Stimulated activated CD4-positive, alpha-beta T cell treated with anti-CD3 and anti-CD28 coated beads, Interleukin-2, amount 100 ng/mL, for 24 hours (primary cell): ENCODE data around the gene NAV1.
"Not testable (repeated sequence)": the region's sequence is repeated elsewhere in the genome, so short reads cannot be mapped to it uniquely, and the experiment has no call there.

Experiments used
- DNase-seq, 2 donors: peaks; one replicate each; pipeline ENCODE4 v3.0.0-alpha.2; 2020

The NAV1 gene

DNA sequence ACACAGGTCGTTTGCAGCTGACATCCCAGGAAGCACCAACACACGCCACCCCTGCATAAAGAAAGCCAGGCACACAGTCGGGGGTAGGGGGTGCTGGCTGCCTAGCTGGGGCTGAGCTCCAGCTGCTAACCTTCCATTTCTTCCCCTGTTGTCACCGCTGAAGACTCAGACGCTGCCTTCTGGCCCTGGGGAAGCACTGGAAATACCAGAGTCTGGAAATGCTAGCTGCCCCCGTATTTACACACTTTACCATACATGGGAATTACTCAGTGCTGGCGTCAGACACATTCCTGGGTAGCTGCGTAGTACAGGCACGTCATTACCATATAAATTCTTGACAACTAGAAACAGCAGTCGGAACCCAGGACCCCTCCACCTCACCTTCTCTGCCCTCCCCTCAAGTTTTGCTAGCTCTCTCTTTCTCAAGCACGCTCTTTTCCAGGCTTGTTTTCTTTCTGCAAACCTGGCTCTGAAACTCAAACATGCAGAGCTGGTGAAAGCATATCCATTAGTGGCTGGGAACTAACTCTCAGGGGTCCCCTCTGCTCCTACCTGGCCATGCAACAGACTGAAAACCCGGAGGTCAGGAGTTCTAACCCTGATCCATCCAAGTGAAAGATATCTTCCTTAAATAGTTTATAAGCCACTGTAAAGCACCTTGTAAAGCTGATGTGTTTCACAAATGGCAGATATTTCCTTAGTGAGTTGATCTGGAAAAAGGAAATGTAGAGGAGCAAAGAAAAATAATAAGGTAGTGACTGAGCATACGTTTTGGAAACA lies 35.3 kb upstream of the NAV1 start:
- no peak for DNase-seq

GRCh38 chr1:201504179-201504631 lies 34.7 kb upstream of the NAV1 start:
- DNase-seq: no peak

GRCh38 chr1:201504799-201505502 lies 34.0 kb upstream of the NAV1 start:
- no peak for DNase-seq

GRCh38 chr1:201505503-201505890 lies 33.4 kb upstream of the NAV1 start:
- no peak for DNase-seq

GRCh38 chr1:201506092-201506491 lies 32.8 kb upstream of the NAV1 start:
- DNase-seq: no peak

DNA sequence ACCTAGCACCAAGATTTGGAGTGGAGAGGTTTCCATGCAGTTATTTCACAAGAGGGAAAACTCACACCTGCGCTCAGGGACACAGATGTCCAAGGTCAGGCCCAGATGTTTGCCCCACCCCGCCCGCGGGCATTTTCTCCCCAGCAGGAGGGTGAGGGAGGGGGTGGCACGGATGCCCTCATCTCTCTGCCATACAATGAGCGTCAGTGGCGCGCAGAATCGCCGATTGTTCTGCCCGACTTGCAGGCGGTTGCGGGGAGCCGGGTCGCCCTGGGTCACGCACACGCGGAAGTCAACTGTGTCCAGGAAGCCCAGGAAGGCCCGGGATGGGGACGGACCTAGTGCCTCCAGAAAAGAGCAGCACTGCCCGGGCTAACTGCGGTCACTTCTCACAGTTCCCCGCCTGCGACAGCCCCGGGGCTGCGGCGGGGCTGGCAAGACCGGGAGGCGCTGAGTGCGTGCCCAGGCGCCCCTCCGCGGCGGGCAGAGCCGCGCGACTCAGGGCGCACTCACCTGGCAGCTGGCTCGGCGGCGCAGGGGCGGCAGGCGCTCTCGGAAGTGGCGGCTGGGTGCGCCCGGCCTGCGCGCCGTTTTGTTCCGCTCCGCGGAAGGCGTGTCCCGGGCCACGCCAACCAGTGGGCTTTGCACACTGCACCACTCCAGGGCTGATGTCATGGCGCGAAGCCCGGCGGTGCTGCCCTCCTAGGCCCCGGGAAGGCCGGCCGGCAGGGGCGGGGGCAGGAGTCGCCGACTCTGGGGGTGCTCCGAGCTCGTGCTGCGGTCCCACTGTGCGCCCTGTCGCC lies 32.2 kb upstream of the NAV1 start, which contains the start of gene CSRP1:
Gene CSRP1 (minus strand): TSS at position 567 of the 803 bp plus-strand sequence. CDS start 10,820 bp downstream, outside the sequence.
- DNase-seq: peak; percentile 83 to 86

- no peak for DNase-seq
Measured at GRCh38 chr1:201507360-201507675, 31.6 kb upstream of the NAV1 start.

- no peak for DNase-seq
Measured at GRCh38 chr1:201508809-201509208, 30.1 kb upstream of the NAV1 start.

- DNase-seq: no peak
Measured at GRCh38 chr1:201509601-201510374, 29.1 kb upstream of the NAV1 start.

DNA sequence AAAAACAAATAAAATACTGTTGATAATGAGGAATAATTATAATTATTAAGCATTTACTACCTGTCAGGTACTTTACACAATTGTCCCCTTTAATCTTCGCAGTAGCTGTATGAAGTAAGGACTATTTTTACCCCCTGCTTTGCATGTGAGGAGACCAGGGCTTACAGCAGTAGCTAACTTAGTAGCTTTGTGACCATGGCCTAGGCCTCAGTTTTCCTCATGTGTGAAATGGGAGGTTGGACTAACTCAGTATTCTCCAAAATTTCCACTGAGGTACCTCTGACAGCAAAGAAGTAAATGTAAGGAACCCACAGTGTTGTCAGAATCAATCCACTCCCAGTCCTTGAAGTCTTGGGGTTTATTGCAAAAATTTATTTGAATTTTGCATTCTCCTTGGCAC lies 28.2 kb upstream of the NAV1 start:
- no peak for DNase-seq

DNA sequence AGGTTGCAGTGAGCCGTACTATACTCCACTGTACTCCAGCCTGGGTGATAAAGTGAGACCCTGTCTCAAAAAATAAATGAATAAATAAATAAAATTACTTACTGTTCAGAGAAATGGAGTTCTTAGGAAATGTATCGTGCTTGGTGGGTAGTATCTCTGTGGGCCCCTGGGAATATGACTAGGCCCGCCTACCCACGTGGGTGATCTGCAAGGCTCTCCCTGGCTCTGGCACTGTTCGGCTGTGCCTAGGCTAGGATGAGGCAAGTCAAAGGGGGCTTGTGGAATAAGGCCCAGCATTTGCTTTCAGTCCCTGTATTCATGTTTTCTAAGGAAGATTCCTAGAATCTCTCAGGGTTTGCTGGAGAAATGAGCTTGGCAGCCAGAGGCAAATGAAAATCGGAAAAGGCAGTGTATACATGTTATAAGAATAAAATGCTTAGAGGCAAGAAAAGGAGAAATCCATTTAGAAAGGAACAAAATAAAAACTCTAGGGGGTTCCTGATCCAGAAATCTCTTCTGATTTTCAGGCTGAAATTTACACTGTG lies 27.5 kb upstream of the NAV1 start:
- no peak for DNase-seq

DNA sequence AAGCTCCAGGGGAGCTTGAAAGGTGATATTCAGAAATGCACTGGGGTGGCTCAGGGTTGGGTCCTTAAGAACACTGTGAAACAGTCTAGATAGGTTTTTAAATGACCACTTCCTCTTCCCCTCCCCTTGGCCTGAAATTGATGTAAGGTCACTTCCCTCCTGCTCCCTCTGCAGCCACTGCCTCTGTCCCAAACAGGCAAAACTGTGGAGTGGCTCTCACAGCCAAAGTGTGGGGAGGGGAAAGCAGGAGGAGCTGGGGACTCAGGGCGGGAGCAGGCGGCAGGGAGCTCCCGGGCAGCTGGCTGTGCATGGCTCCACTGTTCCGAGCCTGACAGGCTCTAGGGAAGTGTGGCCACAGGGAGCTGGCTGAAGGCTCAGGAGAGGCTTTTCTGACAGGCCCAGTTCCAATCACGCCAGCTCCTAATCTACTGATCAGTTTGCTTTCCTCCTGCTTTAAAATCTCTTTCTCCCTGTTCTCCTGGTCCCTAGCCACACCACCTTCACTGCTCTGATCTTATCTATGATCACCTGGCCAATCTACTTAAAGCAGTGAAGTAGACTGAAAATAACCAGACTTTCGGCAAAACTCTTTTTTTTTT lies 26.9 kb upstream of the NAV1 start:
- DNase-seq: no peak

DNA sequence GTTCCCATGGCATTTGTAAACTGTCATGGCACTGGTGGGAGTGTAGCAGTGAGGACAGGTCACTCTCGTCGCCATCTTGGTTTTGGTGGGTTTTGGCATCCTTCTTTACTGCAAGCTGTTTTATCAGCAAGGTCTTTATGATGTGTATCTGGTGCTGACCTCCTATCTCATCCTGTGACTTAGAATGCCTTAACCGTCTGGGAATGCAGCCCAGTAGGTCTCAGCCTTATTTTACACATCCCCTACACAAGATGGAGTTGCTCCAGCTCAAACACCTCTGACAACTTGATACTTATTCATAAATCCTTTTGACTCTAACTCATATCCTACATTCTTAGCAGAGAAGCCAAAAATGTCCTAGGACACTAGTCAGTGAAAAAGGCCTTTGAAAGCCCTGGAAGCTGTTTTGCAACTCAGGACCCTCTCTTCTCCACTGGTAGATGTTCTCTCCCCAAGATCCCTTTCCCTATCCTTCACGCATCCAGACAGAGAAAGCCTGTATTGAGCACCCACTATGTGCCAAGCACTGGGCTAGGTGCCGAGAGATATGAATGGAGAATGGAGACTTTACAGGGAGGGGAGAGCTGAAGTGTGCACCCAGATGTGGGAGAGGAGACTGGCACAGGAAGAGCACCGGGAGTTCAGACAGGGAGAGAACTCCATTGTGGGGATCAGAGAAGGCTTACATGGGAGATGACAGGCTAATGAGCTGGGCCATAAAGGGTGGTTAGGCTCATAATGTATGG lies 25.3 kb upstream of the NAV1 start:
- DNase-seq: no peak

- DNase-seq: no peak
Measured at GRCh38 chr1:201514466-201514865, 24.5 kb upstream of the NAV1 start.

GRCh38 chr1:201515062-201515750 lies 23.7 kb upstream of the NAV1 start:
- no peak for DNase-seq

DNA sequence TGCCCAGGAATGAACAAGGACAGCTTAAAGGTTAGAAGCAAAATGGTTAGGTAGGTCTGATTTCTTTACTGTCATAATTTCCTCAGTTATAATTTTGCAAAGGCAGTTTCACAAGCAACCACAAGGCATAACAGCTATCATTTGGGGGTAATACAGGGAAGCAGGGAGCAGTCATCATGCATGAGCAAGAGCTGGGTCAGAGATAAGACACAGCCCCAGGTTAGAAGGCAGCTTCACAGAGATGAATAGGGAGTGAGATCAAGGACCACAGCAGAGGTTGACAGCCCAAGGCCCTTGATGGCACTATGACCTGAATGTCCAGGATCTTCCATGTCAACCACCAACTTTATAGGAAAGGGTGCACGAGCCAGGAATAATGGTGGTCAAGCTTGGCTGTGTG lies 23.0 kb upstream of the NAV1 start:
- no peak for DNase-seq

DNA sequence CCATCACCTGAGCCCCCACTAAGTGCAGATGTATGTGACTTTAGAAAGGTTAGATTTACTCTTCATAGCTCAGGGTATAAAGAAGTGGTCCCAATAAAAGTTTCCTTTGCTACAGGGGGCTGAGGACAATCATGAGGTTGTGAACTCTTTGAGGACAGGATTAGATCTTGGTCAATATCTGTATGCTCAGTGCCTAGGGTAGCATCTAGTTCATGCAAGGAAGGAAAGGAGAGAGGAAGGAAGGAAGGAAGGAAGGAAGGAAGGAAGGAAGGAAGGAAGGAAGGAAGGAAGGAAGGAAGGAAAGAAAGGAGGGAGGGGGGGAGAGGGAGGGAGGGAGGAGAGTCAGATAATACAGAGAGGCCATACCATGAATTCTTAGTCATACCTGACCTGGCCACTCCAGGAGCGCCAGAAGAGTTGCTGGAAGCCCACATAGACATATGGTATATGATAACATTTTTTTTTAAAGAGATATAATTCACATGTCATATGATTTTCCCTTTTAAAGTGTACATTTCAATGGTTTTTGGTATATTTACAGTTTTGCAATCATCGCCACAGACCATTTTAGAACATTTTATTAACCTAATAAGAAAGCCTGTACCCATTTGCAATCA lies 22.3 kb upstream of the NAV1 start:
- no peak for DNase-seq

GRCh38 chr1:201517631-201518030 lies 21.3 kb upstream of the NAV1 start:
- no peak for DNase-seq

GRCh38 chr1:201518071-201518470 lies 20.9 kb upstream of the NAV1 start:
- no peak for DNase-seq

DNA sequence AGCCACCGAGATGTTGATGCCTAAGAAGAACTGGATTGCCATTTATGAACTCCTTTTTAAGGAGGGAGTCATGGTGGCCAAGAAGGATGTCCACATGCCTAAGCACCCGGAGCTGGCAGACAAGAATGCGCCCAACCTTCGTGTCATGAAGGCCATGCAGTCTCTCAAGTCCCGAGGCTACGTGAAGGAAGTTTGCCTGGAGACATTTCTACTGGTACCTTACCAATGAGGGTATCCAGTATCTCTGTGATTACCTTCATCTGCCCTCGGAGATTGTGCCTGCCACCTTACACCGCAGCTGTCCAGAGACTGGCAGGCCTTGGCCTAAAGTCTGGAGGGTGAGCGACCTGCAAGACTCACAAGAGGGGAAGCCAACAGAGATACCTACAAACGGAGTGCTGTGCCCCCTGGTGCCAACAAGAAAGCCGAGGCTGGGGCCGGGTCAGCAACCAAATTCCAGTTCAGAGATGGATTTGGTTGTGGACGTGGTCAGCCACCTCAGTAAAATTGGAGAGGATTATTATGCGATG lies 18.8 kb upstream of the NAV1 start:
- not testable (repeated sequence) for DNase-seq
